AG04450 (cell line): ENCODE results near the gene MTR. TPM values are rescaled to one million over a fixed set of nuclear protein-coding genes. Genes with fewer than 3 reads are reported as not detected.
"Not testable (repeated sequence)": the region's sequence is repeated elsewhere in the genome, so short reads cannot be mapped to it uniquely, and the experiment has no call there.

Experiments used
- CTCF ChIA-PET: fragments of 300-600, 350-600 bp; formaldehyde crosslinking; extraction: SDS; loops from one replicate; lab custom pipeline; 2022; ENCODE audit warnings: antibody characterized with exemption, inconsistent platforms; lab: Charles Lee
- POLR2A ChIA-PET: fragments of 350-600 bp; formaldehyde crosslinking; extraction: SDS; loops from one replicate; lab custom pipeline; 2021; ENCODE audit warnings: antibody characterized with exemption, inconsistent platforms; lab: Yijun Ruan, JAX
- DNase-seq: peaks from one replicate; pipeline ENCODE4 v3.0.0-alpha.2; 2011; ENCODE audit warnings: low read depth, low spot score
- H3K27ac ChIP-seq: one replicate; pipeline ENCODE4 v1.5.1; 2012; ENCODE audit warnings: low read depth, low read length, control low read depth
- H3K27me3 ChIP-seq: one replicate; pipeline ENCODE4 v1.6.0; 2012; ENCODE audit warnings: low read length; ENCODE audit not compliant: control insufficient read depth, insufficient read depth
- H3K4me3 ChIP-seq: 2 replicates; pipeline ENCODE4 v1.5.1; 2011; ENCODE audit warnings: mild to moderate bottlenecking, low read depth, low read length, control low read depth
- H3K9me3 ChIP-seq: 2 replicates; pipeline ENCODE4 v1.5.1; 2012; ENCODE audit warnings: low read length; ENCODE audit not compliant: control insufficient read depth, insufficient read depth
- CTCF ChIP-seq: IDR thresholded peaks from 2 replicates; pipeline ENCODE4 v1.5.1; 2011; ENCODE audit warnings: low read depth, low read length, control low read depth, inconsistent platforms
- polyA plus RNA-seq: library from polyadenylated mRNA; depleted of rRNA; stranded (reverse); fragments of >200 nt; gene quantifications from 2 replicates; pipeline ENCODE4 v1.2.3, GENCODE V29; 2011

The MTR gene
- polyA plus RNA-seq, 1 experiment: 13.0 TPM

- CTCF ChIA-PET: interaction anchor here (0.8 to 4.0 kb wide), 3 partner anchors 13 to 95 kb away, joined by 3 to 13 read pairs (median 5); no protein-coding TSS in a partner anchor
- Histone ChIP-seq H3K27me3 (no peaks in the 10 kb centered on the region), H3K4me3 (no peak overlapping the region), H3K9me3 (no peaks in the 10 kb centered on the region), H3K27ac (no peak overlapping the region)
- no peak for DNase-seq
- POLR2A ChIA-PET: no interaction called here
- TF ChIP-seq CTCF: no peak
Measured at GRCh38 chr1:236853921-236854604, 59.0 kb downstream of the MTR start.

GRCh38 chr1:236854605-236854983 is 59.5 kb downstream of the MTR start:
- H3K27ac ChIP-seq: no peak overlapping the region
- no peaks in the 10 kb centered on the region for H3K27me3 ChIP-seq
- TF ChIP-seq CTCF: no peak
- DNase-seq: peak; percentile 8
- H3K9me3 ChIP-seq: no peaks in the 10 kb centered on the region
- H3K4me3 ChIP-seq: no peak overlapping the region
- CTCF ChIA-PET: interaction anchor here (1.3 to 4.0 kb wide), 2 partner anchors 15 to 95 kb away, joined by 5 to 13 read pairs; no protein-coding TSS in a partner anchor
- POLR2A ChIA-PET: no interaction called here

DNA sequence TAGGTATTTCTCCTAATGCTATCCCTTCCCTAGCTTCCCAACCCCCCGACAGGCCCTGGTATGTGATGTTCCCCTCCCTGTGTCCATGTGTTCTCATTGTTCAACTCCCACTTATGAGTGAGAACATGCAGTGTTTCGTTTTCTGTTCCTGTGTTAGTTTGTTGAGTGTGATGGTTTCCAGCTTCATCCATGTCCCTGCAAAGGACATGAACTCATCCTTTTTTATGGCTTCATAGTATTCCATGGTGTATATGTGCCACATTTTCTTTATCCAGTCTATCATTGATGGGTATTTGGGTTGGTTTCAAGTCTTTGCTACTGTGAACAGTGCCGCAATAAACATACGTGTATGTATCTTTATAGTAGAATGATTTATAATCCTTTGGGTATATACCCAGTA is 61.6 kb downstream of the MTR start:
- POLR2A ChIA-PET: not testable (repeated sequence)
- CTCF ChIA-PET: interaction anchor here (3.6 kb wide), 1 partner anchor 97 kb away, joined by 11 read pairs; no protein-coding TSS in a partner anchor

DNA sequence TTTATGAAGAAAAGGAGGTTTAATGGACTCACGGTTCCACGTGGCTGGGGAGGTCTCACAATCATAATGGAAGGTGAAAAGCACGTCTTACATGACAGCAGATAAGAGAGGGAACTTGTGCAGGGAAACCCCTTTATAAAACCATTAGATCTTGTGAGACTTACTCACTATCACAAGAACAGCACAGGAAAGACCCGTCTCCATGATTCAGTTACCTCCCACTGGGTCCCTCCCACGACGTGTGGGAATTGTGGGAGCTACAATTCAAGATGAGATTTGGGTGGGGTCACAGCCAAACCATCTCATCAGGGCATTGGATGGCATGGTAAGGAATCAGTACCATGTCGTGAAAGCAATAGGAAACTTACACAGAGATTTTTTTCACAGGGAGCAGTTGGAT is 63.1 kb downstream of the MTR start:
- ChIA-PET CTCF (interaction anchor here (3.6 kb wide), 1 partner anchor 98 kb away, joined by 11 read pairs; no protein-coding TSS in a partner anchor), POLR2A (no interaction called here)
- H3K27me3 ChIP-seq: no peaks in the 10 kb centered on the region
- no peak overlapping the region for H3K27ac ChIP-seq
- H3K9me3 ChIP-seq: no peaks in the 10 kb centered on the region
- no peak for TF ChIP-seq CTCF
- no peak overlapping the region for H3K4me3 ChIP-seq
- no peak for DNase-seq

More for the DNA sequence above, 61.6 kb downstream of the MTR start:
- H3K27me3 ChIP-seq, DNase-seq, H3K9me3 ChIP-seq, H3K4me3 ChIP-seq, H3K27ac ChIP-seq: not testable (repeated sequence)

GRCh38 chr1:236860101-236860500 is 65.0 kb downstream of the MTR start:
- H3K4me3 ChIP-seq: no peak overlapping the region
- POLR2A ChIA-PET: no interaction called here
- no peaks in the 10 kb centered on the region for H3K27me3 ChIP-seq
- TF ChIP-seq CTCF: no peak
- no peak for DNase-seq
- no peaks in the 10 kb centered on the region for H3K9me3 ChIP-seq
- CTCF ChIA-PET: interaction anchor here (0.6 to 1.0 kb wide), 3 partner anchors 9 to 181 kb away, joined by 3 to 6 read pairs (median 4); no protein-coding TSS in a partner anchor
- H3K27ac ChIP-seq: no peak overlapping the region
